ENCODE measurements around the gene TAS1R1.
"Not testable (repeated sequence)": the region's sequence is repeated elsewhere in the genome, so short reads cannot be mapped to it uniquely, and the experiment has no call there.

TAS1R1 gene

DNA sequence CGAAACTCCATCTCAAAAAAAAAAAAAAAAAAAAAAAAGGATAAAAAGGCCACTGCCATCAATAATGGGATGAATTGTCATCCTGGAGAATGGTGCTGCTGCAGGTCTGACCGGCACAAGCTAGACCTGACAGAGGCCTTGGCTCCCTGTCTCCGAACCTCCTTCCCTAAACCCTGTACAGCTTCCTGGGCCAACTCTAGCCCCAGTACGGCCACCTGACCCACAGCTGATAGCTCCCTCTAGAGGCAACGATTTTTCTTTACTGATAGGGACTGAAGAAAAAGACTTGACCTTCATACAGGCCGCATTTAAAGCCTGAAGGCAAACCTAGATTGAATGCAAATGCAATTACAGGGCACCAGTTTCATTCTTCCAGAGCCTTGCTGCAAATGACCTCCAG lies 31.5 kb upstream of the TAS1R1 start:
- FAIRE-seq = no peak

DNA sequence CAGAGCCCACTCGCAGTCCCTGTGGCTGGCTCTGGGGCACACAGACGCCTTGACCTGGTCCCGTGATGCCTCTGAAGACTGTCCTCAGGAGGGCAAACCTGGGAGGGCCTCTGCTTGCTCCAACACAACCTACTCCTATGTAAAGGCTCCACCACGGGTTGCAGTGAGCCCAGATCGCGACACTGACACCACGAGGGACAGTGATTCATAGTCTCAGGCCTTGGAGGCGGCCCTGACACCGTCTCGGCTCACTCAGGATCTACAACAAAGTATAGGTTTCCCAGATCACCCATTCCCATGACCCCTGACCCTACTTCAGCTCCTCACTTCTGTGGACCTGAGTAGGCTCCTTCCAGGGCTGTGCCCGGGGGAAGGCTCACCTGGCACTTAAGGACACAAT lies 28.8 kb upstream of the TAS1R1 start:
- no peak for FAIRE-seq

DNA sequence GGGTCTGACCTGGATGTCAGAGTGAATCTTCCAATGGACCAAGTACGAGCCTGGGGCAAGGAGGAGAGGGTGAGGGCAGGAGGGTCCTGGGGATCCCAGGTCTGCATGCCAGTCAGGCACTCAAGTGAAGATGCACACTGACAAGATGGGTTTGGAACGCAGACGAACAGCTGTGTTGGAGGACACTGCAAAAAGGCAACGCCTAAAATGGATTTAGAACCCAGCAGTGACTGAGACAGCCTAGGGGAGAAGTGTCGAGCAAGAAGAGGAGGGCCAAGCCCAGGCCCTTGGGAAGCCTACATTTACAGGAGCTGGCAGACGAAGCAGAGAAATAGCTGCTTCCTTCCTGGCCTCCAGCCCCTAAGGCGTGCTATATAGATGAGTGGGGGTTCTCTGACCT lies 26.6 kb upstream of the TAS1R1 start:
- no peak for FAIRE-seq

DNA sequence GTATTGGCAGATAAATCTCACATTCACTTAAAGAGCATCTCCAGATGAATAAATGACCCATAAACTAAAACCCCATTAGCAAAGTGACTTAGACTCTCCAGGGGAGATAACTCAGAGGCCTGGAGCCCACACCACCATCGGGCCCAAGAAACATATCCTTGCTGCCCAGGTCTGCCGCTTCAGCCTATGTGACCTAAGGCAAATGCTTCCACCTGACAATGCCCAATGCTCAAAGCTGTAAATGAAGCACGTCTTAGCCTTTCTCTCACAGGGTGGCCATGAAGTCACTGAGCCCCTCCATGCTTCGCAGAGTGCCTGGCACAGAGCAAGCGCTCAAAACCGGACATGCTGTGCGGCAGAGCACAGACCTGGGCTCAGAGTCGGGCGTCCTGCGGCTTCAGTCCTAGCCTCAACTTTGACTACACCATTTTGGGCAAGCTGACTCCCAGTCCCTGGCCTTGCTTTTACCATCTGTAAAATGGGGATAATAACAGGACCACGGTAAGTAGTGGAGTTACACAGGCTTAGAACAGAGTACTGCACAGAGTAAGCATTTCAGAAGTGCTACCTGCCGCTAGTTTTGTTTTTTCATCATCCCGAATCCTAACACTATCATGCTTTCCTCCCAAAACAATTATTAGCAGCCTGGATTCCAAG lies 24.5 kb upstream of the TAS1R1 start:
- no peak for FAIRE-seq

DNA sequence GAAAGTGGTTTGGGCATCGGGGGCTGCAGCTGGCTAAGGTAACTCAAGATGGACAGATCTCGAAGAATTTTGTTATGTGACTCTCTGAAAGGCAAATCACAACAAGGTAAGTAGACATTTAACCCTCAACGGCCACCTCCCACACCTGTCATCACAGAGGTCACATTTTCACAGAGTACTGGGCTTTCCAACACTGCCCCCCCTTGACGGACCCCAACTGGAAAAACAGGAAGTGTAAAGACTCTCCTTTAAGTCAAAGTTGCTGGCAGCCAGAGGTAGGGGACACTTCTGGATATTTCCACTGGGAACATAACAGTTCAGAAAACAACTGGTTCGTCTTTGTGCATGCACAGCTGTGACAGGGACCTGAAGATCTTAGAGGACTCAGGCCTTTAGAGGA lies 23.1 kb upstream of the TAS1R1 start:
- FAIRE-seq = no peak

DNA sequence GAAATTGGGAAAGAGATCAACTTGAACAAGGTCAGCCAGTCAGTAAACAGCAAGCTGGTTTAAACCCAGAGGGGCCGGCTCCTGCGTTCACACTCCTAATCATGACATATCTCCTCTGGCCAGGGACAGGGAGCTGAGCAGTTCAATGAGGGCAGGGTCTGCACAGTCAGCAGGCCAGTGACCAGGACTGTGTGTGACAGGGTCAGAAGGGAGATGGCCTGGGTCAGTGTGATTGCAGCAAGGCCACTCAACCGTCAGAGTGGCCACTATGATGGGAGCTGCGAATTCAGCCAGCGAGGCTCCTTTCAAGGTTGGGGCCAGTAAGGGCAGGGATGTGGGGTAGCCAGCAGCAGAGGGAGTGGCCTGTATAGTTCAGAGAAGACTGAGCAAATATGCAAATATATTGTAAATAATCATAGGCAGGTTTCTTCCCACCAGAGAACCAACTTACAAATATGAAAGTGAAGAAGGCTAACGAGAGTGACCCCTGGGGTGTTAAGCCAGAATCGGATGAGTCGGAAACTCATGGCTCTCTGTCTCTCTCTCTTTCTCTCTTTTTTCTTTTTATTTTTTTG lies 20.8 kb upstream of the TAS1R1 start:
- no peak for FAIRE-seq

DNA sequence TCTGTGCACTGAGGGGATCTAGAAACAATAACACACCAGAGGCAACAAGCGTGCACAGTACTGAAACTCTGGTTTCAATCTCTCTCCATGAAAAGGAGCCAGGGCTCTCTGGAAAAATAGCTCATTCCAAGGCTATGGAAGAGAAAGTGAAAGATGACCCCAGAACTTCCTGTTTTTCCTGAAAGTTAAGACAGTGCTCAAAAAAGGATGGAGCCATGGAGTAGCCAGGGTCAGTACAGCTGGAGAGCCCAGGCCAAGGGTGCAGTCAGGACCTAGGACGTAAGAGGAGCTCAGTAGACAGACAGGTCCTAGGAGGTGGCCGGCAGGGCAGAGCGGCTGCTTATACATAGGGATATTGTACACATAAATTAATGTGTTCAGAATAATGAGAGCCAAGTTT lies 19.9 kb upstream of the TAS1R1 start:
- no peak for FAIRE-seq

DNA sequence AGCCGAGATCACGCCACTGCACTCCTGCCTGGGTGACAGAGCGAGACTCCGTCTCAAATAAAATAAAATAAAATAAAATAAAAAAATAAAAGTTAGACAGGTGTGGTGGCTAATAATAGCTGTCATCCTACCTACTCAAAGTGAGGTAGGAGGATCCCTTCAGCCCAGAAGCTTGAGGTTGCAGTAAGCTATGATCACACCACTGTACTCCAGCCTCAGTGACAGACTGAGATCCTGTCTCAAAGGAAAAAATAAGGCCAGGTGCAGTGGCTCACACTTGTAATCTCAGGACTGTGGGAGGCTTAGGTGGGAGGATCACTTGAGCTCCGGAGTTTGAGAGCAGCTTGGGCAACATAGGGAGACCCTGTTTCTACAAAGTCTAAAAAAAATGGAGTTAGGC lies 18.8 kb upstream of the TAS1R1 start:
- no peak for FAIRE-seq

DNA sequence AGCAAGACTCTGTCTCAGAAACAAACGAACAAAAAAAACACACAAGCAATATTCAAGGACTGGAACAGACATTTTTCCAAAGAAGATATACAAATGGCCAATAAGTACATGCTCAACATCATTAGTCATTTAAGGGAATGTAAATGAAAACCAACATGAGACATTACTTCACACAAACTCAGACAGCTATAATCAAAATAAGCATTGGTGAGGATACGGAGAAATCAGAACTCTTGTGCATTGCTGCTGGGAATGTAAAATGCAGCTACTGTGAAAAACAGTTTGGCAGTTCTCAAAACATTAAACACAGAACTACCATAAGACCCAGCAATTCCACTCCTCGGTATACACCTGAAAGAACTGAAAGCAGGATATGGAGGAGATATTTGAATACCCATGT lies 16.2 kb upstream of the TAS1R1 start:
- no peak for FAIRE-seq

DNA sequence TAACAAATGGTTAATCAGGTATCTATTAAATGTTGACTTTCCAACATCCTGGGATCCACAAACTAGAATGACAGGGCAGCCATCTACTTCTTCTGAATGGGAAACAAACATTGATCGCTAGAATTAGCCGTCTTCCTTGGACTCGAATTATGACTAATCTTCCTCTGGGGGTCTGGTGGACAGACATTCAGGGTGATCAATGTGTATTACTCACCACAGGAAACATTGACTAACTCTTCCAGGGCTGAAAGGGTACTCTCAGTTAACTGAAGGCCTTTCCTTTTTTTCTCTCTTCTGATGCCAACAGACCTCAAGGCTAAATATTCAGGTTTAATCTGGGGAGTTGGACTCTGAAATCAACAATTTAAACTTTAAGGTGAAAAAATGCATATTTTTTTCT lies 10.3 kb upstream of the TAS1R1 start:
- FAIRE-seq = no peak

DNA sequence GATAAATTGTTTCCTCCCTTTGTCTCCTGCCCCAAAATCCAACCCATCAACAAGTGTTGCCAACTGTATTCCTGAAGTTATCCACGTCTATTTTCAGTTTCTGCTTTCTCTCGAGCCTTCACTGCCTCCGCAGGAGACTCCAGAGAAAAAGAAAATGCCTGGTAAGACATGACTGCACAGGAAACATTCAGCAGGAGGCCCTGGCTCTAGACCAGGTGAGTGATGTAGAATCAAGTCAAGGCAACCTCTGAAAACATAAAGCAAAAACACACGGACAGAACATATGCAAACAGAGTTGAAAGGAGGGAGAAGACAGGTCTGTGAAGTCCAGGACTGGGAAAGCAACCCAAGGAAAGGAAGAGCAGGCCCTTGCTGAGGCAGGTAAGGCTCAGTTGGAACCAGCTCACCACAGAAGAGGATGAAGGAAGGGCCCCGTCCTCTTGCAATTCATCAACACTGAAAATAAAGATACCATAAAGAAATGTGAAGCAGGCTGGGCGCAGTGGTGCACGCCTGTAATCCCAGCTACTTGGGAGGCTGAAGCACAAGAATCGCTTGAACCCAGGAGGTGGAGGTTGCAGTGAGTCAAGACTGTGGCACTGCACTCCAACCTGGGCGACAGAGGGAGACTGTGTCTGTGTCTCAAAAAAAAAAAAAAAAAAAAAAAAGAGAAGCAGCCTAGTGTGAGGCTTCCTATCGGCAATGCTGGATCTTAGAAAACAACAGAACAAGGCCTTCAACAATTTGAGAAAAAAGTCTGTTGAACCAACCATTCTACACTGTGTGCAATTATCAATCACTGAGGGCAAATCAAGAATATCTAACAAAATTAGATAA lies 9.6 kb upstream of the TAS1R1 start:
- no peak for FAIRE-seq

DNA sequence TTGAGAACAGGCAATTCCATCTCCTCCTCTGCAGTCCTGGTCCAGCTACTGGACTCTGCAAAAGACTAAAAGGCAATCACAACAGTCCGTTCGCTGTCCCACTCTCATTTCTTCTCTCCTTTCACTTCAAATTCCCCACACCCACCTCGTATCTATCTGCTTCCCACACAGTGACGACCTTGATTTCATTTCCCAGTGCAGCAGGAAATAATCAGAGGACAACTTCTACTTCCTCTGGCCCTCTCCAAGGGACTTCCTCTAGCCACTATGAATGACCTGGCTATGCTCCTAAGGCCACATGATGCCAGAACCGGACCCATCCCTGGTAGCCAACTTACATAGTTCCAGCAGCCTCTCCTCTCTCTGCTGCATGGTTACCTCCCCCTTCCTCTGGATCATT lies 8.8 kb upstream of the TAS1R1 start:
- no peak for FAIRE-seq

DNA sequence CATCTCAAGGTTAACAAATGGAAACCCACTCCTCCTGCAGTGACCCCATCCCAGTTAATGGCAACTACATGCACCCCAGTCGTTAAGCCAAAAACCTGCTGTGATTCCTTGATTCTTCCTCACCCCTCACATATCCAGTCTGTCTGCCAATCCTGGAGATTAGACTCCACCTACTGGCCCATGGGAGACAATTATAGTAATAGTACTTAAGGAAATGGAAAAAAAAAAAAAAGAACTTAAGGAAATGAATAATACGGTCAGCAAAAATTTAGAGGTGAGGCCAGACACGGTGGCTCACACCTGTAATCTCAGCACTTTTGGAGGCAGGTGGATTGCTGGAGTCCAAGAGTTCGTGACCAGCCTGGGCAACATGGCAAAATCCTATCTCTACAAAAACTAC lies 7.8 kb upstream of the TAS1R1 start:
- no peak for FAIRE-seq

DNA sequence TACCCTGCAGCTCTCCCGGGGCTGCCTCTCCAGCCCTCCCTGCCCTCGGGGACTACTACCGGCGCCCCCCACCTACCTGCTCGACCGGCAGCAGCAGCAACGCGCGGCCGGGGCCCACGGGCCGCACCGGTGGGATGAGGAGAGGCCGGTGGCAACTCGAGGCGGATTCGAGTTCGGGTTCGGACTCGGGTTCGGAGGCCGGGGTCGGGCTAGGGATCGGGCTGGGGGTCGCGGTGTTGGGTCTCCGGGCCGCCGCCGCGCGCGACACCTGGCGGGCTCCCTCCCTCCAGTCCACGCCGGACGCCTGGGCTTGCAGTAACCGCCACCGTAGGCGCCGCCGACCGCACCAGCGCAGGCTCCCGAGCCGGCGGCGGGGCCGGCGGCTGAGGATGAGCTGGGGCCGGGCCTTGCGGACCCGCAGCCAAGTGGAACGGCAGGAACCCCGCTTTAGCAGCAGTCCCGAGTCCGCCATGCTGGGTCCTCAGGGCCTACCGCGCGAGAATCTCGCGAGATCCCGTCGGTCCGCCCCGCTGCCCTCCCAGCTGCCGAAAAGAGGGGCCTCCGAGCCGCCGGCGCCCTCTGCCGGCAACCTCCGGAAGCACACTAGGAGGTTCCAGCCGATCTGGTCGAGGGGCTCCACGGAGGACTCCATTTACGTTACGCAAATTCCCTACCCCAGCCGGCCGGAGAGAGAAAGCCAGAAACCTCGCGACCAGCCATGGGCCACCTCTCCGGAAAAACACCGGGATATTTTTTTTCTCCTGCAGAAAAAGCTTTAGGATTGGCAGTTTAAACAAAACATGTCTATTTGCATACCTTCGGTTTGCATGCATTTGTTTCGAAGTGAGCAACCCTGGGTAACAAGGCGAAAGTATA lies 838 bp upstream of the TAS1R1 start, which contains the start of gene NOL9:
Gene NOL9 (minus strand): TSS at position 483 of the 876 bp plus-strand sequence. CDS start 11 bp downstream, at position 472.
- no peak for FAIRE-seq

DNA sequence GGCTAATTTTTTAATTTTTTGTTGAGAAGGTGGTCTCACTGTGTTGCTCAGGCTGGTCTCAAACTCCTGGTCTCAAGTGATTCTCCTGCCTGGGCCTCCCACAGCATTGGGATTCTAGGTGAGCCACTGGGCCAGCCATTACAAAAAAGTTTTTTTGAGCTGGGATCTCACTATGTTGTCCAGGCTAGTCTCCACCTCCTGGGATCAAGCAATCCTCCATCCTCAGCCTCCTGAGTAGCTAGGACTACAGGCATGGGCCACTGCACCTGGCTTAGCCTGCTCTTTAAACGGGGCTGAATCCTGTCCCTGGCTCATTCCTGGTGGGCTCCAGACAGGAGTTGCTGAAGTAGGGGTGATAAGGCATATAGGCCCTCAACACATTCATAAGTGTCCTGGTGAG lies 2.5 kb downstream of the TAS1R1 start:
- no peak for FAIRE-seq

DNA sequence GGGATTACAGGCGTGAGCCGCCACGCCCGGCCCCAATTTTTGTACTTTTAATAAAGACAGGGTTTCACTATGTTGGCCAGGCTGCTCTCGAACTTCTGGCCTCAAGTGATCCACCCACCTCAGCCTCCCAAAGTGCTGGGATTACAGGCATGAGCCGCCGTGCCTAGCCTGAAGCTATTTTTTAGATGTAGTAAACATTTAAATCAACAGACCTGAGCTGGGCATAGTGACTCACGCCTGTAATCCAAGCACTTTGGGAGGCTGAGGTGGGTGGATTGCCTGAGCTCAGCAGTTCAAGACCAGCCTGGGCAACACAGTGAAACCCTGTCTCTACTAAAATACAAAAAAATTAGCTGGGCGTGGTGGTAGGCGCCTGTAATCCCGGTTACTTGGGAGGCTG lies 4.1 kb downstream of the TAS1R1 start:
- FAIRE-seq = not testable (repeated sequence)

DNA sequence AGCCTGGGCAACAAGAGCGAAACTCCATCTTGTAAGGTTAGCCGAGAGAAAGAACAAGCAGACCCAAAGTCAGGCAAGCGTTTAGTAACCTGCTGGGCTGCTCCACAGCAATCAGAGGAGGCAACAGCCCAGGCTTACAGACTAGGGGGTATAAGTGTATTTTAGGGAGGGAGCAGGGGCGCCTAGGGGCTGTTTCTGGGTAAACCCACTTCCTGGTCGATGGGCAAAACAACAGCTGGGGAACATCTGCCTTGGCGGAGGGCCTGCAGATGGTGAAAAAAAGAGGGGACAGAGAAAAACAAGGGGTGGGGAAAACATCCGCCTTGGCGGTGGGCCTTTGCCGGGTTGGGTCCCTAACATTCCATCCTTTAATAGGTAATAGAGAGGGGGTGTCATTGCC lies 5.2 kb downstream of the TAS1R1 start:
- FAIRE-seq = no peak

DNA sequence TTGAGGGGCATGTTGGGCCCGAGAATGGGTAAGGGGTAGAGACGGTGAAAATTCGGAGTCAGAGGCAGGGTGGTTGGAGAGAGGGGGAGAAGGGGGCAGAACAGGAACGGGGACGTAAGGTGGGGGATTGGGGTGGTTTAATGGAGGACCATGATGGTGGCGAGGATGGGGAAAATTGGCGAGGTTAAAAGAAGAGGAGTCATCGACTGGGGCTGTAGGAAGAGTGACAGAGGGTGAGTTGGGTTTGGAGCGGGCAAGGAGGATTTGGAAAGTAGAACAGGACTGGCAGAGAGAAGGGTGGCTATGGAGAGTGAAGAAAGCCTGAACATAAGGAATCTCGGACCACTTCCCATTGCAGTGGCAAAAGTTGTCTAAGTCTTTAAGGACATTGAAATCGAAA lies 13.9 kb downstream of the TAS1R1 start:
- no peak for FAIRE-seq

DNA sequence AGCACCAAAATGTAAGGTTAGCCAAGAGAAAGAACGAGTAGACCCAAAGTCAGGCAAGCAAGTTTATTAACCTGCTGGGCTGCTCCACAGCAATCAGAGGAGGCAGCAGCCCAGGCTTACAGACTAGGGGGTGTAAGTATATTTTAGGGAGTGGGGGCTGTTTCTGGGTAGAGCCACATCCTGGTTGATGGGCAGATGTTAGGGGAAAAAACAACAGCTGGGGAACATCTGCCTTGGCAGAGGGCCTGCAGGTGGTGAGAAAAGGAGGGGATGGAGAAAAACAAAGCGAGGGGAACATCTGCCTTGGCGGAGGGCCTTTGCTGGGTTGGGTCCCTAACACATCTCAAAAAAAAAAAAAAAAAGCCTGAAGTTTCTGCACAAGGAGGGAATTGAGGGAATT lies 15.0 kb downstream of the TAS1R1 start:
- FAIRE-seq = no peak

DNA sequence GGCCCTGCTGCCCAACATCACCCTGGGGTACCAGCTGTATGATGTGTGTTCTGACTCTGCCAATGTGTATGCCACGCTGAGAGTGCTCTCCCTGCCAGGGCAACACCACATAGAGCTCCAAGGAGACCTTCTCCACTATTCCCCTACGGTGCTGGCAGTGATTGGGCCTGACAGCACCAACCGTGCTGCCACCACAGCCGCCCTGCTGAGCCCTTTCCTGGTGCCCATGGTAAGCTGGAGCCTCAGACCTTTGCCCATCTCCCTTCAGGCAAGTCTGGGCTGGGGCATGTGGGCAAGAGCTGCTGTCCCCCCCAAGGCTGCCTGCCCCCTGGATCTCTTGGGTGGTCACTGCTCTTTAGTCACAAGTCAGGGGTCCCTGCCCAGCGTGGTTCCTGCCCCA lies 15.9 kb downstream of the TAS1R1 start:
- no peak for FAIRE-seq

DNA sequence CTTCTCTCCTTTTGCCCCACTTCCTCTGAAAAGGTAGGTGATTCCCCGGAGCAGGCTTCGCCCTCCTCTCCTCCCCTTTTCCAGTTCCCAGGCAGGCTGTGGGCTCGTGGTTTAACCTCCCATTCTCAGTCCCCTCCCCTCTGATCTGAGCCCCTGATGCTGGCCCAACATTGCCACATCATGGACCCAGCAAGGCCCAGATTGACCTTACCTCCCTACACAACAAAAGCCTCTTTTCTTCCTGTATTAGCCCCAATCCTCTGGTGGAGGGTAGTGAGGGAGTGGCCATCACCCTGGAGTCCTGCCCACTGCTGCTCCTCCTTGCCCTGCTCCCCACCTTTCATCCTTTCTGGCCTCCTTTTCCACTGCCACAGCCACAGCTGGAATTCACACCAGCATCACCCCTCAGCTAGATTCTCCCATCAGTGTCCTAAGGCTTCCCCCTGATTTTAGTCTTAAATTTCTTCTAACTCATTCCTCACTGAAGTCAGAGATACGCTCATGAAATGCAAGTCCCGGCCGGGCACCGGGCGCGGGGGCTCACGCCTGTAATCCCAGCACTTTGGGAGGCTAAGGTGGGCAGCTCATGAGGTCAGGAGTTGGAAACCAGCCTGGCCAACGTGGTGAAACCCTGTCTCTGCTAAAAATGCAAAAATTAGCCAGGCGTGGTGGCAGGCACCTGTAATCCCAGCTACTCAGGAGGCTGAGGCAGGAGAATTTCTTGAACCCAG lies 17.7 kb downstream of the TAS1R1 start:
- no peak for FAIRE-seq

DNA sequence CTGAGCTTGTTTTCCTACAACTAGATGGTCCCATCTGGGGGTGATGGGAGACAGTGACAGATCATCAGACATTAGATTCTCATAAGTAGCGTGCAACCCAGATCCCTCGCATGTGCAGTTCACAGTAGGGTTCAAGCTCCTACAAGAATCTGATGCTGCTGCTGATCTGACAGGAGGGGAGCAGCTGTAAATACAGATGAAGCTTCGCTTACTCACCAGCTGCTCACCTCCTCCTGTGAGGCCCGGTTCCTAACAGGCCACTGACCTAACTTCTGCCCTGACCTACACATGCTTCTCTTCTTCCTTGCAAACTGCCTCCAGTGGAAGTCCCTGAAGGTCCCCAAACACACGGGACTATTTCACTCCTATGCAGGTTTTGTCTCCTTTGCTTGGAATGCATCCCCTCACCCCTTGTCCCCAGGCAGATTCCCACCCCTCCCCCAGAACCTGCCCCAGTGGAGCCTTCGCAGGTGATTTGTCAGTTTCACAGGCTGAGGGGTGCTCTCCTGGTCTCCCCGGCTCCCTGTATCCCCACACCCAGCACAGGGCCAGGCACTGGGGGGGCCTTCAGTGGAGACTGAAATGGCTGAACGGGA lies 19.0 kb downstream of the TAS1R1 start:
- no peak for FAIRE-seq

All from A204.1 (cell line).